ENCODE data around the gene S1PR5.

Gene S1PR5

DNA sequence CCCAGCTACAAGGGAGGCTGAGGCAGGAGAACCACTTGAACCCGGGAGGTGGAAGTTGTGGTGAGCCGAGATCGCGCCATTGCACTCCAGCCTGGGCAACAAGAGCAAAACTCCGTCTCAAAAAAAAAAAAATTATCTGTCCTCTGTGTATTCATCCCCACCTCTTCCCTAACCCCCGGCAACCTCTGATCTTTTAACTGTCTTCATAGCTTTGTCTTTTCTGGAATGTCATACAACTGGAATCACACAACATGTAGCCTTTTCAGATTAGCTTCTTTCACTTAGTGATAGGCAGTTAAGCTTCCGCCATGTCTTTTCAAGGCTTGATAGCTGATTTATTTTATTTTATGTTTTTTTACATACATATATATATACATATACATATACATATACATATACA is 8.4 kb upstream of the S1PR5 start:
- H3K27ac ChIP-seq: no peak overlapping the region
- TF ChIP-seq, protein P1, sequence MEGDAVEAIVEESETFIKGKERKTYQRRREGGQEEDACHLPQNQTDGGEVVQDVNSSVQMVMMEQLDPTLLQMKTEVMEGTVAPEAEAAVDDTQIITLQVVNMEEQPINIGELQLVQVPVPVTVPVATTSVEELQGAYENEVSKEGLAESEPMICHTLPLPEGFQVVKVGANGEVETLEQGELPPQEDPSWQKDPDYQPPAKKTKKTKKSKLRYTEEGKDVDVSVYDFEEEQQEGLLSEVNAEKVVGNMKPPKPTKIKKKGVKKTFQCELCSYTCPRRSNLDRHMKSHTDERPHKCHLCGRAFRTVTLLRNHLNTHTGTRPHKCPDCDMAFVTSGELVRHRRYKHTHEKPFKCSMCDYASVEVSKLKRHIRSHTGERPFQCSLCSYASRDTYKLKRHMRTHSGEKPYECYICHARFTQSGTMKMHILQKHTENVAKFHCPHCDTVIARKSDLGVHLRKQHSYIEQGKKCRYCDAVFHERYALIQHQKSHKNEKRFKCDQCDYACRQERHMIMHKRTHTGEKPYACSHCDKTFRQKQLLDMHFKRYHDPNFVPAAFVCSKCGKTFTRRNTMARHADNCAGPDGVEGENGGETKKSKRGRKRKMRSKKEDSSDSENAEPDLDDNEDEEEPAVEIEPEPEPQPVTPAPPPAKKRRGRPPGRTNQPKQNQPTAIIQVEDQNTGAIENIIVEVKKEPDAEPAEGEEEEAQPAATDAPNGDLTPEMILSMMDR (conservative IDR thresholded peaks at IDR 0.05): no peak

DNA sequence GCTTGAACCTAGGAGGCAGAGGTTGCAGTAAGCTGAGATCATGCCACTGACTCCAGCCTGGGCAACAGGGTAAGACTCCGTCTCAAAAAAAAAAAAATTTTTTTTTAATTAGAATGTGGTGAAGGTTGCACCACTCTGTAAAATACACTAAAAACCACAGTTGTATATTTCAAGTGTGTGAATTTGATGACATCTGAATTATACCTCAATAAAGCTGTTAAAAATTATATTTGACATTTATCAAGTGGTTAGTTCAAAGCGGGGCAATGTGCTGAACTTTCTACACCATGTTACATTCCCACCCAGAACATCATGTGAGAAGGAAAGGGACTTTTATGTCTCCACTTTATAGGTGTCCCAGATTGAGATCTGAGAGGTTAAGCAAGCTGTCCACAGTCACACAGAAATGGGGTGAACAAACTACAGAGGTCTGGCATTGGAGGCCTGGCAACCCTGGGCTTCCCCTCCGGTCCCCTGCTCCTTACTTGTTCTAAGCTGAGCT is 5.9 kb upstream of the S1PR5 start:
- no peak overlapping the region for H3K27ac ChIP-seq
- TF ChIP-seq, protein P1 (conservative IDR thresholded peaks at IDR 0.05): no peak

DNA sequence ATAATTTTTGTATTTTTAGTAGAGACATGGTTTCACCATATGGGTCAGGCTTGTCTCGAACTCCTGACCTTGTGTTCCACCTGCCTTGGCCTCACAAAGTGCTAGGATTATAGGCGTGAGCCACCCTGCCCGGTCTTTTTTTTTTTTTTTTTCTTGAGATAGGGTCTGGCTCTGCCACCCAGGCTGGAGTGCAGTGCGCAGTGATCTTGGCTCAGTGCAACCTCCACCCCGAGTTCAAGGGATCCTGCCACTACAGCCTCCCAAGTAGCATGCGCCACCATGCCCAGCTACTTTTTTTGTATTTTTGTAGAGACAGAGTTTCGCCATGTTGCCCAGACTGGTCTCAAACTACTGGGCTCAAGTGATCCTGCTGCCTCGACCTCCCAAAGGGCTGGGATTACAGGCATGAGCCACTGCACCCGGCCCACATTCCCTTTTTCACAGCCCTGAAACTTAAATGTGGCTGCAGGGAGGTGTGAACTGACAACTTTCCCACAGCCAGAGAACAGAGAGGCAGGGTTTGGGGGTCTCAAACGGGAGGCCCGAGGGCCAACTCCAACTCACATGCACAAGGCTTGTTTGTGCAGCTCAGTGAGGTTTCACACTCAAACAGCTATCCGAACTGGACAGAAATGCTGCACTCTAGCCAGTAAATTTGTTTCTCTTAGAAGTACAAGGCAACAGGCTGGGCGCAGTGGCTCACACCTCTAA is 4.4 kb upstream of the S1PR5 start:
- TF ChIP-seq, protein P1 (conservative IDR thresholded peaks at IDR 0.05): no peak

DNA sequence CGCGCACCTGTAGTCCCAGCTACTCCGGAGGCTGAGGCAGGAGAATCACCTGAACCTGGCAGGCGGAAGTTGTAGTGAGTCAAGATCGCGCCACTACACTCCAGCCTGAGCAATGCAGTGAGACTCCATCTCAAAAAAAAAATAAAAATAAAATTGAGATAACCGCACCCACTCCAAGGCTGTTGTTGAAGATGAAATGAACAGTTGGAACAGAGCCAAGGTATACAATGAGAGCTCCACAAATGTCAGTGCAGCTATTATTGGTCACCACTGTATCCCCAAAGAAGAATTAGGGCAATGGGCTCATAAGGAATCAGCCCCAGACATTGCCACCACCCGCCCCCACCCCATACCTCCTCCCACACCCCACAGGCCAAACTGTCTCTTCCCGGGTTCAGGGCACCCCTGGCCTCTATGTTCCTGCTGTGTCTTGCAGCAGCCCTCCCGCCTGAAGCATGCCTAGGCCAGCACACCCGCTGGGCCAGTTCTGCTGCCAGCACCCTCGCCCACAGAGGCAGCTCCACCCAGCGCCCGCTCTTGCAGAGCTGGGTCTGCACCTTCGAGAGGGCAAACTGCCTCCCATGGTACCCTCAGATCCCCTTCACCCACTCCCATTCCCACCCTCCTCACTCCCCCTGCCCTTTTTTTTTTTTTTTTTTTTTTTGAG is 3.5 kb upstream of the S1PR5 start:
- TF ChIP-seq, protein P1 (conservative IDR thresholded peaks at IDR 0.05): no peak
- no peak overlapping the region for H3K27ac ChIP-seq

More for the DNA sequence above, 4.4 kb upstream of the S1PR5 start:
- H3K27ac ChIP-seq: no peak overlapping the region

DNA sequence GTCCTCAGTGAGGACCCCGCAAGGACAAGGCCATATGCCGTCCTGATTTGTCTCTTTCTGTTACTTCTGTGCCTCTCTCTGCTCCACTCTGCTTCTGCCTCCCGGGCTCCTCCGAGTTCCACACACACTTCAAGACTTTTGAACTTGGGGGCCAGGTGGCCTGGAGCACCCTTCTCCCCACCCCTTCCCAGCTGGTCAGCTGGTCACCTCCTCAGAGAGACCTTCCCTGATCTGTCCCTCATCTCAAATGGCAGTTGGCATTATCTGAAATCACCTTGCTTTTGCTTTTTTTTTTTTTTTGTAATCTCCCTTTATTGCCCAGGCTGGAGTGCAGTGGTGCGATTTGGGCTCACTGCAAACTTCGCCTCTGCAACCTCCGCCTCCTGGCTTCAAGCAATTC is 2.2 kb upstream of the S1PR5 start:
- no peak overlapping the region for H3K27ac ChIP-seq
- TF ChIP-seq, protein P1 (conservative IDR thresholded peaks at IDR 0.05): no peak

DNA sequence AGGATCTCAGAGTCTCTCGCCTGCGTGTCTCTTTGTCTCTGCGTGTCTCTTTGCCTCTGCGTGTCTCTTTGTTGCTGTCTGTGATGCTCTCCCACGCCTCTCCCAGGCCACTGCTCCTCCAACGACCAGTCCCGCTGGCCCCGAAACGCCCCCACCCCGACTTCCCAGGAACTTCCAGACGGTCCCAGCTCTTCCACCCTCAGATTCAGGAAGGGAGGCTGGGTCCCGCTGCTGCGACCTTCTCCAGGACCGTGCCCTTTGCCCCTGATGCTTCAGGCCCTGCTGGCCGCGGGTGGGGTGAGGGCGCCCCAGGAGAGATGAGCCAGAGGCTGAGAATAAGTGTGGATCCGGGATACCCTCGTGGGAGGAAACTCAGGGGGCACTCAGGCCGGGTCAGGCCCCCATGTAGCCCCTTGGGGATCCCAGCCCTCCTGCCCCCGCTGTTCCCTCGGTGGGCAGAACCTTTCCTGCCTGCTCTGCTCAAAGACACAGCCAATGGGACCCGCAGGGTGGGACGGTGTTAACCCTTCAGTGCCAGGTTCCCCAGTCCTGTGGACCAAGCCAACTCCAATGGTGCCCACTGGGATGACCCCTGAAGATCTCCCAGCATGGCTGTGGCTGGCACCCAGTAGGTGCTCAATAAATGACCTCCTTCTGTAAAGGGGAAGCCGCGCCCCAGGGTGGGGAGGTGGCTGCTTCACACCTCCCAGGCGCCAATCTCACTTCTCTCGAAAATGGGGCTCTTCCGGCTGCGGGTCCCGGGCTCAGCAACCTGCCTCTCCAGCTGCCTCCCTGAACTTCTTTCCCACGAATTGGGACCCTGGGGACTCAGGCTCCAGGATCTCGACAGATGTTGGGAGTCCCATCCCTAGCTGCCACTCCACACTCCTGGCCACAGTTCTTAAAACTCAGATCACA is 1.5 kb upstream of the S1PR5 start:
- TF ChIP-seq, protein P1 (conservative IDR thresholded peaks at IDR 0.05): no peak
- no peak overlapping the region for H3K27ac ChIP-seq

All from VCaP (cell line).